ENCODE measurements around the gene SPATA31D3.
"Not testable (repeated sequence)": the region's sequence is repeated elsewhere in the genome, so short reads cannot be mapped to it uniquely, and the experiment has no call there.

SPATA31D3 gene

DNA sequence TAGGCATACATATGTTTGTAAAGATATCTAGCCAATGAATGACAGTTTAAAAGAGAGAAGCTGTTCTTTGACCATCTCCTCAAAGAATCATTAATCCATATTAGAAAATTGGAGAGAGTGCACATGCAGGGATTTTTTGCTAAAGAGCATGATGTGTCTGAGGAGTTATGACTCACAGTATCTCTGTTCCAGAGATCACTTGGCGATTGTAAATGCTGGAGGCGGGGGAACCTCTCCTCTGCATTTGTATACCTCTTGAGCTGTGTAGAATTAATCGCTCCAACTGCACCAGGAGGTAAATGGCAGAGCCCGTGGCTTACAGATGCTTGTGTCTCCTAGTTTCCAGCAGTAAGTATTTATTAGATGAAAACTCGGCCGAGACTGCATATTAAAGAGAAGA, 41.6 kb downstream of the SPATA31D3 start:
- no peak overlapping the region for H3K27ac ChIP-seq
- TF ChIP-seq, protein P1, sequence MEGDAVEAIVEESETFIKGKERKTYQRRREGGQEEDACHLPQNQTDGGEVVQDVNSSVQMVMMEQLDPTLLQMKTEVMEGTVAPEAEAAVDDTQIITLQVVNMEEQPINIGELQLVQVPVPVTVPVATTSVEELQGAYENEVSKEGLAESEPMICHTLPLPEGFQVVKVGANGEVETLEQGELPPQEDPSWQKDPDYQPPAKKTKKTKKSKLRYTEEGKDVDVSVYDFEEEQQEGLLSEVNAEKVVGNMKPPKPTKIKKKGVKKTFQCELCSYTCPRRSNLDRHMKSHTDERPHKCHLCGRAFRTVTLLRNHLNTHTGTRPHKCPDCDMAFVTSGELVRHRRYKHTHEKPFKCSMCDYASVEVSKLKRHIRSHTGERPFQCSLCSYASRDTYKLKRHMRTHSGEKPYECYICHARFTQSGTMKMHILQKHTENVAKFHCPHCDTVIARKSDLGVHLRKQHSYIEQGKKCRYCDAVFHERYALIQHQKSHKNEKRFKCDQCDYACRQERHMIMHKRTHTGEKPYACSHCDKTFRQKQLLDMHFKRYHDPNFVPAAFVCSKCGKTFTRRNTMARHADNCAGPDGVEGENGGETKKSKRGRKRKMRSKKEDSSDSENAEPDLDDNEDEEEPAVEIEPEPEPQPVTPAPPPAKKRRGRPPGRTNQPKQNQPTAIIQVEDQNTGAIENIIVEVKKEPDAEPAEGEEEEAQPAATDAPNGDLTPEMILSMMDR (conservative IDR thresholded peaks at IDR 0.05) = no peak

DNA sequence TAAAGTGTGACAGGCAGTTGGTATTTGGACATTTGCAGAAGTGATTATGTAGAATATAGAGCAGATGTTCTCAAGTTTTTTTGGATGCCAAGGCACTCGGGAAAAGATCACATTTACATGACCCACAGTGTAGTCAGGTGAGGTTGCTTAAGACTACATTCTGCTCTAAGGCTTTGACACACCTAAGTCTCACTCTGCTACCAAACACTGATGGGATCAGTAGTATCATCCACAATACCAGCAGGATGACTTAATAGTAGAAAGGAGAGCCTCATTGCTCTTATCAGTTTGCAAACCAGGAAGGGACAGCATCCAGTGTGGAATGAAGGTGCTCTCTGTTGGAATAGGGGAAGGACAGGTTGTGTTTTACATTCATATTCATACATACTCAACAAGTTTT, 42.8 kb downstream of the SPATA31D3 start:
- TF ChIP-seq, protein P1 (conservative IDR thresholded peaks at IDR 0.05) = no peak
- H3K27ac ChIP-seq = no peak overlapping the region

DNA sequence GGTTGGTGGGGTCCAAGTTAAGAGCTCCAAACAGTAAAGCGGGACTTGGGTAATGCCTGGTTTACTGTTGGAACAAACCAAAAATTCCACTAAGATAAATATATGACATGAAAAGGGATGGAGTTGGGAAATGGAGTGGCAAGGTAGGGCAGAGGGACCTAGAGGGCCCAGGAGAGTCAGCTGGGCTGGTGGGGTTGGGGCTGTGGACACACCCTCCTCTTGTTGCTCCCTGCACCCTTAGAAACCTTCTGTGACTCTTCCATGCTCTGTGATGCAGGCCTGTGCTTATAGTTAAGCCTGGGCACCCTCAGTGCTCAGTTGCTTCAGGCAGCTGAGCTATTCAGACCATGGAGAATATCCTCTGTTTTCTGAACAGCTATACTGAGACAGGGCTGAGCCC, 45.2 kb downstream of the SPATA31D3 start, which contains the start of gene SPATA31D1:
TSS of gene SPATA31D1 (plus strand) at position 301 of the 400 bp plus-strand sequence. CDS start at position 348, 47 bp downstream.
- H3K27ac ChIP-seq = not testable (repeated sequence)

DNA sequence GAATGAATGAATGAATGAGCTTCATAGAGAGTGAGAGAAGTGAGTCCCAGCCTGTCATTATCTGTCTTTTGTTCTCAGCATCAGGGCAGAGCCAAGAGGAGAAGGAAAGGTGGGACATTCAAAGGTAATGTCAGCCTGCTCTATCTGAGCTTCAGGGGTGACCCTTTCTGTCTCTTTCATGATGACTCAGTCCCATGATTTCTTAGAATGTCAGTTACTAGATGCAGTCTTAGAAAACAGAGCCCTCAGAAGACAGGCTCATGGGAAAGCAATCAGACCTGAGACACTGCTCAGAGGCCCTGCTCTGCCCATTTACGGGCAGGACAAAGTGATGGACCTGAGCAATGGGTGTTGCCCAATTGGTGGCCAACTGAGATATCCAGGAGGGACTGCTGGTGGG, 46.4 kb downstream of the SPATA31D3 start:
- H3K27ac ChIP-seq = no peak overlapping the region
- TF ChIP-seq, protein P1 (conservative IDR thresholded peaks at IDR 0.05) = no peak

DNA sequence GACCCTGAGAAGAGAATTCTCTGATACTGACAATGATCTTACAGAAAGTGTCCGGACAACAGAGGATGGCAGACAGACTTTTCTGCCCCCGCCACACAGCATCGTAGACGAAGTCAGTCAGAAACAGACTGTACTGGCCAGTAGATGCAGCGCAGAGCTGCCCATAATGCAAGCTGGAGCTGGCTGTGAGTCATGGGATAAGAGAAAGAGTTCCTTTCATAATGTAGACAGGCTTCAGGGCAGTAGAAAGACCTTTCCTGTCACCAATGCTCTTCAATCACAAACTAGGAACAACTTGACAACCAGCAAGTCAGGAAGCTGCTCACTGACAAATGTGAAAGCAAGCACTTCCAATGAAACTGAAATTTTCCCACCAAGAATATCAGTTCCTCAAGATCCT, 50.4 kb downstream of the SPATA31D3 start:
- TF ChIP-seq, protein P1 (conservative IDR thresholded peaks at IDR 0.05) = no peak
- no peak overlapping the region for H3K27ac ChIP-seq

All from VCaP (cell line).